ENCODE measurements around the gene LEMD2. TPM values are rescaled to one million over a fixed set of nuclear protein-coding genes. Genes with fewer than 3 reads are reported as not detected.

LEMD2 gene
- total and polyA plus RNA-seq, 10 donors: 38.6 to 97.6 (median 61.6) TPM

- no peak overlapping the region for H3K4me3 ChIP-seq
- intact Hi-C loops (cut with DNase I; ENCODE audit: low total_unique reads): no loop called here
Measured at GRCh38 chr6:33807606-33808005, 18.7 kb upstream of the LEMD2 start.

GRCh38 chr6:33806841-33807240 lies 17.9 kb upstream of the LEMD2 start:
- intact Hi-C loops (cut with DNase I; ENCODE audit: low total_unique reads): no loop called here

More at GRCh38 chr6:33807606-33808005, 18.7 kb upstream of the LEMD2 start:
- TF ChIP-seq CTCF (IDR thresholded peaks at IDR 0.05 in 8 of 11, conservative IDR thresholded peaks at IDR 0.05 in 3 of 11) (no peak), POLR2A (IDR thresholded peaks at IDR 0.05) (no peak), POLR2AphosphoS5 (IDR thresholded peaks at IDR 0.05) (no peak)
- 15 to 21% (median 17%) methylated on average over 6 of the region's 6 CpGs for WGBS, 5 donors
- Histone ChIP-seq H3K27ac (no peak overlapping the region), H3K27me3 (replicated peaks in 1 of 7) (peaks cover 0 to 80% (median 10%) of the 10 kb centered on the region in 7 donors), H3K36me3 (no peaks in the 10 kb centered on the region), H3K9me3 (no peaks in the 10 kb centered on the region), H3K4me1 (peaks cover 3 to 15% (median 10%) of the 10 kb centered on the region in 6 donors)
- no peak for DNase-seq

GRCh38 chr6:33803571-33804053 lies 14.7 kb upstream of the LEMD2 start, which contains the start of gene MLN:
TSS of gene MLN (minus strand) at chr6:33804003. CDS start at chr6:33801163, 2,840 bp downstream.
- Histone ChIP-seq H3K4me1 (peaks cover 3 to 15% (median 10%) of the 10 kb centered on the region in 6 donors), H3K27me3 (replicated peaks in 1 of 7) (peaks cover 0 to 63% (median 4%) of the 10 kb centered on the region in 7 donors), H3K27ac (no peak within 1 kb of the TSS), H3K4me3 (no peak within 1 kb of the TSS), H3K36me3 (no peaks in the 10 kb centered on the region), H3K9me3 (no peaks in the 10 kb centered on the region)
- WGBS, 5 donors: 81 to 100% (median 85%) methylated on average over 3 to 14 of the region's 14 CpGs
- intact Hi-C loops (cut with DNase I; ENCODE audit: low total_unique reads): no loop called here
- TF ChIP-seq CTCF (IDR thresholded peaks at IDR 0.05 in 8 of 11, conservative IDR thresholded peaks at IDR 0.05 in 3 of 11) (no peak), POLR2A (IDR thresholded peaks at IDR 0.05) (no peak)
- no peak for DNase-seq

More at GRCh38 chr6:33806841-33807240, 17.9 kb upstream of the LEMD2 start:
- H3K9me3 ChIP-seq: no peaks in the 10 kb centered on the region
- no peak for DNase-seq
- no peaks in the 10 kb centered on the region for H3K36me3 ChIP-seq
- H3K27me3 ChIP-seq (replicated peaks in 1 of 7): peaks cover 0 to 78% (median 4%) of the 10 kb centered on the region in 7 donors
- H3K27ac ChIP-seq: no peak overlapping the region
- TF ChIP-seq POLR2AphosphoS5 (IDR thresholded peaks at IDR 0.05) (no peak), POLR2A (IDR thresholded peaks at IDR 0.05) (no peak), CTCF (IDR thresholded peaks at IDR 0.05 in 8 of 11, conservative IDR thresholded peaks at IDR 0.05 in 3 of 11) (no peak)
- H3K4me3 ChIP-seq: no peak overlapping the region
- WGBS, 5 donors: 77 to 89% (median 80%) methylated on average over 9 of the region's 9 CpGs
- H3K4me1 ChIP-seq: peaks cover 3 to 15% (median 10%) of the 10 kb centered on the region in 6 donors

GRCh38 chr6:33802186-33802958 lies 13.4 kb upstream of the LEMD2 start:
- TF ChIP-seq CTCF (IDR thresholded peaks at IDR 0.05 in 8 of 11, conservative IDR thresholded peaks at IDR 0.05 in 3 of 11) (no peak), POLR2A (IDR thresholded peaks at IDR 0.05) (no peak)
- H3K9me3 ChIP-seq: no peaks in the 10 kb centered on the region
- no peak for DNase-seq
- no peak overlapping the region for H3K27ac ChIP-seq
- WGBS, 5 donors: 65 to 82% (median 81%) methylated on average over 12 to 14 of the region's 14 CpGs
- H3K27me3 ChIP-seq (replicated peaks in 1 of 7): peaks cover 0 to 58% (median 4%) of the 10 kb centered on the region in 7 donors
- no peak overlapping the region for H3K4me3 ChIP-seq
- intact Hi-C loops (cut with DNase I; ENCODE audit: low total_unique reads): no loop called here
- H3K4me1 ChIP-seq: peaks cover 0 to 4% (median 2%) of the 10 kb centered on the region in 6 donors
- no peaks in the 10 kb centered on the region for H3K36me3 ChIP-seq
